HepG2 (cell line): ENCODE measurements around the gene MUC21. TPM values are rescaled to one million over a fixed set of nuclear protein-coding genes. Genes with fewer than 3 reads are reported as not detected.

Experiments used
- CBX5 ChIP-seq: sonication (generic); formaldehyde crosslinking; IDR thresholded peaks from 2 replicates; pipeline ENCODE4 v1.4.0; 2020; ENCODE audit warnings: missing genetic modification reagents, borderline replicate concordance
- HOXA3 ChIP-seq: sonication (generic); formaldehyde crosslinking; IDR thresholded peaks from 2 replicates; pipeline ENCODE4 v1.5.0; 2020; ENCODE audit warnings: missing genetic modification reagents
- MED13 ChIP-seq: sonication (generic); formaldehyde crosslinking; IDR thresholded peaks from 2 replicates; pipeline ENCODE4 v1.5.0; 2020; ENCODE audit warnings: missing genetic modification reagents
- MTA1 ChIP-seq: sonication (generic); formaldehyde crosslinking; IDR thresholded peaks from 2 replicates; pipeline ENCODE4 v1.4.0; 2020; ENCODE audit warnings: missing genetic modification reagents, mild to moderate bottlenecking, borderline replicate concordance
- NR2F6 ChIP-seq, 2 experiments: IDR thresholded peaks; 2 replicates each; pipeline ENCODE4 v1.6.1; 2016; ENCODE audit warnings: antibody characterized with exemption in 1 of 2, mild to moderate bottlenecking in 1 of 2
- RAD21 ChIP-seq: fragments of 450-650 bp; formaldehyde crosslinking; IDR thresholded peaks from 2 replicates; pipeline ENCODE4 v1.5.0; 2020; ENCODE audit warnings: mild to moderate bottlenecking
- SP1 ChIP-seq, 2 experiments: fragments of 450-650 bp in 1 of 2; sonication (generic) in 1 of 2; formaldehyde crosslinking in 1 of 2; IDR thresholded peaks; 2 replicates each; pipeline versions ENCODE4 v1.4.0 to v1.6.1; 2016 to 2020; ENCODE audit warnings: missing genetic modification reagents in 1 of 2
- XRCC5 ChIP-seq: fragments of 200-400 bp; formaldehyde crosslinking; optimal IDR thresholded peaks from 2 replicates; pipeline ENCODE3; 2017; ENCODE audit warnings: mild to moderate bottlenecking, low read length
- ZNF781 ChIP-seq: sonication (generic); formaldehyde crosslinking; IDR thresholded peaks from 2 replicates; pipeline ENCODE4 v1.5.1; 2020; ENCODE audit warnings: borderline replicate concordance, mild to moderate bottlenecking, missing genetic modification reagents; ENCODE audit errors: not compliant biosample characterization
- ZSCAN30 ChIP-seq: sonication (generic); formaldehyde crosslinking; IDR thresholded peaks from 2 replicates; pipeline ENCODE4 v1.5.0; 2020; ENCODE audit warnings: mild to moderate bottlenecking, missing genetic modification reagents
- polyA plus RNA-seq, 8 experiments: library from polyadenylated mRNA; depleted of rRNA in 3 of 8; stranded (reverse) in 7 of 8; unstranded in 1 of 8; fragments of >200 nt; fragmentation: Illumina TruSeq in 4 of 8; extraction: Trizol in 4 of 8; gene quantifications; 2 replicates each; pipeline versions ENCODE4 v1.2.1 to v1.2.3, GENCODE V29; 2011 to 2016; ENCODE audit warnings: low read depth in 4 of 8, missing spikeins in 1 of 8, mixed read lengths in 1 of 8; ENCODE audit not compliant: insufficient read depth in 1 of 8
- total RNA-seq, 5 experiments: library from RNA; depleted of rRNA; stranded (reverse); fragments of >200 nt; fragmentation: Illumina TruSeq; extraction: Trizol; gene quantifications; 2 replicates each; pipeline ENCODE4 v1.2.3, GENCODE V29; 2016; ENCODE audit warnings: low read depth in 1 of 5
- TF ChIP-seq, protein P1 (sequence below): sonication (generic); formaldehyde crosslinking; IDR thresholded peaks from 2 replicates; pipeline ENCODE4 v1.4.0; 2020; ENCODE audit warnings: missing genetic modification reagents
- TF ChIP-seq, protein P2 (sequence below): sonication (generic); formaldehyde crosslinking; IDR thresholded peaks from 2 replicates; pipeline ENCODE4 v1.4.0; 2020; ENCODE audit warnings: low read depth, mild to moderate bottlenecking, missing genetic modification reagents
- TF ChIP-seq, protein P3 (sequence below): sonication (generic); formaldehyde crosslinking; IDR thresholded peaks from 2 replicates; pipeline ENCODE4 v1.4.0; 2020; ENCODE audit warnings: missing genetic modification reagents
- TF ChIP-seq, protein P4 (sequence below): IDR thresholded peaks from 2 replicates; pipeline ENCODE4 v1.6.1; 2016; ENCODE audit warnings: missing compliant biosample characterization, missing genetic modification reagents, borderline replicate concordance

The MUC21 gene
- total and polyA plus RNA-seq, 2 of the 13 experiments (the other 11 are each of a cell fraction or from before 2014, with no cell fraction given): not detected

DNA sequence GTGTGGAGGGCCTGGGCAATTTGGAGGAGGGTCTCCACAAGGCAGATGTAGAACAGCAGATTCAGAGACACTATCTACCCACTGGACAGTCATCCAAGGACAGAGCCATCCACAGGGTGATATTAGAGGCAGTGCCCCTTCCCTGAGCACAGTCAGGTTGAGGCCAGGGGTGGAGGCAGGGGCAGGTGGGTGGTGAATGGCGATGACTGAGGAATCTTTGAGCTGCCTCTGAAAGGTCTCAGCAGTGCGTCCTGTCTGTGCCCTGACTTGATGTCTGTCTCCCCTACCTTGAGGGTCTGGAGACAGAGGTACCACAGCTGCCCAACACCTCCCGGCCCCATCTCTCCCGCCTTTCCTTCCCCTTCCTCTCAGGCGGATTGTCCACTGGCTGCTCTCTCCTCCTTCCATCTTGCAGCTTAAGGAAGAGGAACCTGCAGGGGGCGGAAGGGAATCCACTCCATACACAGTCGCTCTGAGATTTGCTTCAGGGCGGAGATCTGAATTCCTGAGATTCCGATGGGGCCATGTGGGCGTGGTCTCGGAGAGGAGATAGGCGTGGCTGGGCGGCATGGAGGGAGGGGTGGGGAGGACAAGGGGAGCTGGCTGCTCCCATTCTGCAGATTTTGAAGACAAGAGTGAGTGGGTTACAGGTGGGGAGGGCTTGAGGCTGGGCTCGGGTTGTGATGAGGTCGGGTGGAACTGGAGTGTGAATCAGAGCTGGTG lies 41.0 kb upstream of the MUC21 start (continued):
- TF ChIP-seq, protein P1, sequence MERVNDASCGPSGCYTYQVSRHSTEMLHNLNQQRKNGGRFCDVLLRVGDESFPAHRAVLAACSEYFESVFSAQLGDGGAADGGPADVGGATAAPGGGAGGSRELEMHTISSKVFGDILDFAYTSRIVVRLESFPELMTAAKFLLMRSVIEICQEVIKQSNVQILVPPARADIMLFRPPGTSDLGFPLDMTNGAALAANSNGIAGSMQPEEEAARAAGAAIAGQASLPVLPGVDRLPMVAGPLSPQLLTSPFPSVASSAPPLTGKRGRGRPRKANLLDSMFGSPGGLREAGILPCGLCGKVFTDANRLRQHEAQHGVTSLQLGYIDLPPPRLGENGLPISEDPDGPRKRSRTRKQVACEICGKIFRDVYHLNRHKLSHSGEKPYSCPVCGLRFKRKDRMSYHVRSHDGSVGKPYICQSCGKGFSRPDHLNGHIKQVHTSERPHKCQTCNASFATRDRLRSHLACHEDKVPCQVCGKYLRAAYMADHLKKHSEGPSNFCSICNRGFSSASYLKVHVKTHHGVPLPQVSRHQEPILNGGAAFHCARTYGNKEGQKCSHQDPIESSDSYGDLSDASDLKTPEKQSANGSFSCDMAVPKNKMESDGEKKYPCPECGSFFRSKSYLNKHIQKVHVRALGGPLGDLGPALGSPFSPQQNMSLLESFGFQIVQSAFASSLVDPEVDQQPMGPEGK (CRISPR knock-in tag): peak; percentile 66
- TF ChIP-seq CBX5 (CRISPR knock-in tag) (no peak), MTA1 (no peak), ZSCAN30 (no peak), XRCC5 (peak; percentile 72), SP1 (IDR thresholded peaks at IDR 0.05) (no peak), SP1 (CRISPR knock-in tag; IDR thresholded peaks at IDR 0.05) (peak; percentile 72), ZNF781 (CRISPR knock-in tag) (no peak), RAD21 (CRISPR knock-in tag) (peak; percentile 50; the same call in 1 of the 2 replicates), MED13 (CRISPR knock-in tag) (no peak), NR2F6 (IDR thresholded peaks at IDR 0.05) (no peak), NR2F6 (CRISPR knock-in tag; IDR thresholded peaks at IDR 0.05) (peak; percentile 32; the same call in 1 of the 2 replicates), HOXA3 (0 out of 2 replicates have a peak, but pooled peaks have one; percentile 29)
- TF ChIP-seq, protein P2, sequence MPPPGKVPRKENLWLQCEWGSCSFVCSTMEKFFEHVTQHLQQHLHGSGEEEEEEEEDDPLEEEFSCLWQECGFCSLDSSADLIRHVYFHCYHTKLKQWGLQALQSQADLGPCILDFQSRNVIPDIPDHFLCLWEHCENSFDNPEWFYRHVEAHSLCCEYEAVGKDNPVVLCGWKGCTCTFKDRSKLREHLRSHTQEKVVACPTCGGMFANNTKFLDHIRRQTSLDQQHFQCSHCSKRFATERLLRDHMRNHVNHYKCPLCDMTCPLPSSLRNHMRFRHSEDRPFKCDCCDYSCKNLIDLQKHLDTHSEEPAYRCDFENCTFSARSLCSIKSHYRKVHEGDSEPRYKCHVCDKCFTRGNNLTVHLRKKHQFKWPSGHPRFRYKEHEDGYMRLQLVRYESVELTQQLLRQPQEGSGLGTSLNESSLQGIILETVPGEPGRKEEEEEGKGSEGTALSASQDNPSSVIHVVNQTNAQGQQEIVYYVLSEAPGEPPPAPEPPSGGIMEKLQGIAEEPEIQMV (CRISPR knock-in tag): 0 out of 2 replicates have a peak, but pooled peaks have one; percentile 41
- TF ChIP-seq, protein P3, sequence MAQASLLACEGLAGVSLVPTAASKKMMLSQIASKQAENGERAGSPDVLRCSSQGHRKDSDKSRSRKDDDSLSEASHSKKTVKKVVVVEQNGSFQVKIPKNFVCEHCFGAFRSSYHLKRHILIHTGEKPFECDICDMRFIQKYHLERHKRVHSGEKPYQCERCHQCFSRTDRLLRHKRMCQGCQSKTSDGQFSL (CRISPR knock-in tag): no peak
- TF ChIP-seq, protein P4, sequence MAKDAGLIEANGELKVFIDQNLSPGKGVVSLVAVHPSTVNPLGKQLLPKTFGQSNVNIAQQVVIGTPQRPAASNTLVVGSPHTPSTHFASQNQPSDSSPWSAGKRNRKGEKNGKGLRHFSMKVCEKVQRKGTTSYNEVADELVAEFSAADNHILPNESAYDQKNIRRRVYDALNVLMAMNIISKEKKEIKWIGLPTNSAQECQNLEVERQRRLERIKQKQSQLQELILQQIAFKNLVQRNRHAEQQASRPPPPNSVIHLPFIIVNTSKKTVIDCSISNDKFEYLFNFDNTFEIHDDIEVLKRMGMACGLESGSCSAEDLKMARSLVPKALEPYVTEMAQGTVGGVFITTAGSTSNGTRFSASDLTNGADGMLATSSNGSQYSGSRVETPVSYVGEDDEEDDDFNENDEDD (CRISPR knock-in tag): peak; percentile 24; the same call in 1 of the 2 replicates
